ENCODE measurements around the gene SLC16A1.

- no peak for TF ChIP-seq CTCF (IDR thresholded peaks at IDR 0.05)
- TF ChIP-seq TCF7 (CRISPR knock-in tag; IDR thresholded peaks at IDR 0.05; ENCODE audit: low read depth): no peak
- no peak for TF ChIP-seq ESRRA (CRISPR knock-in tag; IDR thresholded peaks at IDR 0.05; ENCODE audit: borderline replicate concordance)
- no peak for TF ChIP-seq CBFB (CRISPR knock-in tag; IDR thresholded peaks at IDR 0.05; ENCODE audit: low read depth)
- no peak for TF ChIP-seq ATF2 (CRISPR knock-in tag; IDR thresholded peaks at IDR 0.05; ENCODE audit: borderline replicate concordance, low read depth)
- TF ChIP-seq MAX (CRISPR knock-in tag; IDR thresholded peaks at IDR 0.05): peak; percentile 64; the same call in 1 of the 2 replicates
- no peak for TF ChIP-seq KAT7 (CRISPR knock-in tag; IDR thresholded peaks at IDR 0.05; ENCODE audit: borderline replicate concordance)
These were observed 1.3 kb upstream of the SLC16A1 start for GRCh38 chr1:112957133-112957812.
